Thoracic aorta (tissue), 2 donors: Measurements from ENCODE around the gene IRAK2. TPM values are rescaled to one million over a fixed set of nuclear protein-coding genes. Genes with fewer than 3 reads are reported as not detected.

Source experiments
- ATAC-seq: fragments of 150-250 bp; one replicate; pipeline ENCODE4 v1.8.0; 2017; ENCODE audit warnings: low read depth; ENCODE audit not compliant: insufficient number of reproducible peaks, low FRiP score
- DNase-seq: peaks from one replicate; pipeline ENCODE4 v3.0.0-alpha.2; 2020; ENCODE audit warnings: low spot score
- H3K27ac ChIP-seq, 2 donors: fragments of 200-600 bp; sonication (generic); 1 replicate in 1 of 2; 2 replicates in 1 of 2; pipeline ENCODE4 v1.5.1; 2016; ENCODE audit warnings: mild to moderate bottlenecking in 2 of 2, moderate library complexity in 2 of 2
- H3K27me3 ChIP-seq: fragments of 200-600 bp; sonication (generic); replicated peaks from 2 replicates; pipeline ENCODE4 v1.6.0; 2016; ENCODE audit warnings: mild to moderate bottlenecking; ENCODE audit not compliant: insufficient read depth
- H3K36me3 ChIP-seq: fragments of 200-600 bp; sonication (generic); one replicate; pipeline ENCODE4 v1.5.1; 2016
- H3K4me1 ChIP-seq, 2 donors: fragments of 200-600 bp; sonication (generic); 1 replicate in 1 of 2; 2 replicates in 1 of 2; pipeline versions ENCODE4 v1.5.1 to v1.6.0; 2016; ENCODE audit warnings: low read depth in 2 of 2, mild to moderate bottlenecking in 1 of 2; ENCODE audit not compliant: control insufficient read depth in 1 of 2
- H3K4me3 ChIP-seq: fragments of 200-600 bp; sonication (generic); 2 replicates; pipeline ENCODE4 v1.5.1; 2016; ENCODE audit warnings: mild to moderate bottlenecking
- H3K9me3 ChIP-seq: fragments of 200-600 bp; sonication (generic); 2 replicates; pipeline ENCODE4 v1.5.1; 2016
- total RNA-seq, 2 donors: library from RNA; depleted of rRNA; stranded (reverse); fragments of >200 nt; gene quantifications; one replicate each; pipeline versions ENCODE4 v1.1.0 to v1.2.3, GENCODE V29; 2016
- TF ChIP-seq, protein P1 (sequence below): fragments of 200-600 bp; sonication (generic); IDR thresholded peaks from one replicate; pipeline ENCODE4 v1.5.1; 2019; ENCODE audit warnings: antibody characterized with exemption

The IRAK2 gene
- total RNA-seq, 2 donors from 2014 or later: 5.7 to 13.8 TPM

DNA sequence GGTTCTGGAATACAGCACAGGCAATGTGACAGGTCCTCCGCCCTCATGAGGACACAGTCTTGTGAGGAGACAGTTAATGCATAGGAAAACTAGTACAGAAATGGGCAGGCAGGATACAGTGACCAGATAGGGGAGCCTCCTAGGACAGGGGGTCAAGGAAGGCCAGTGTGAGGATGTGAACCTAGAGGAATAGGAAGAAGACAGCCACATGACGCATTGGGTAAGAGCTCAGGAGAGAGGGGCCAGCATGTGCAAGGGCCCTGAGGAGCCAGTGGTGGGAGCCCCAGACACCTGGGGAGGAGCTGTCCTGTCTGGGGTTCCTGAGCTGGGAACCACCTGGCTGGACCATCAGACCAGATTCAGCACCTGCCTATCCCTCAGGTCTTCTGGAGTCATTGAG is 15.6 kb downstream of the IRAK2 start:
- no peak overlapping the region for H3K27ac ChIP-seq
- H3K4me3 ChIP-seq: no peak overlapping the region
- H3K4me1 ChIP-seq: no peaks in the 10 kb centered on the region
- no peaks in the 10 kb centered on the region for H3K27me3 ChIP-seq
- peaks cover 2% of the 10 kb centered on the region for H3K36me3 ChIP-seq
- no peak for DNase-seq
- ATAC-seq: no peak
- TF ChIP-seq, protein P1, sequence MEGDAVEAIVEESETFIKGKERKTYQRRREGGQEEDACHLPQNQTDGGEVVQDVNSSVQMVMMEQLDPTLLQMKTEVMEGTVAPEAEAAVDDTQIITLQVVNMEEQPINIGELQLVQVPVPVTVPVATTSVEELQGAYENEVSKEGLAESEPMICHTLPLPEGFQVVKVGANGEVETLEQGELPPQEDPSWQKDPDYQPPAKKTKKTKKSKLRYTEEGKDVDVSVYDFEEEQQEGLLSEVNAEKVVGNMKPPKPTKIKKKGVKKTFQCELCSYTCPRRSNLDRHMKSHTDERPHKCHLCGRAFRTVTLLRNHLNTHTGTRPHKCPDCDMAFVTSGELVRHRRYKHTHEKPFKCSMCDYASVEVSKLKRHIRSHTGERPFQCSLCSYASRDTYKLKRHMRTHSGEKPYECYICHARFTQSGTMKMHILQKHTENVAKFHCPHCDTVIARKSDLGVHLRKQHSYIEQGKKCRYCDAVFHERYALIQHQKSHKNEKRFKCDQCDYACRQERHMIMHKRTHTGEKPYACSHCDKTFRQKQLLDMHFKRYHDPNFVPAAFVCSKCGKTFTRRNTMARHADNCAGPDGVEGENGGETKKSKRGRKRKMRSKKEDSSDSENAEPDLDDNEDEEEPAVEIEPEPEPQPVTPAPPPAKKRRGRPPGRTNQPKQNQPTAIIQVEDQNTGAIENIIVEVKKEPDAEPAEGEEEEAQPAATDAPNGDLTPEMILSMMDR: no peak
- no peaks in the 10 kb centered on the region for H3K9me3 ChIP-seq

GRCh38 chr3:10180738-10181295 is 16.1 kb downstream of the IRAK2 start:
- TF ChIP-seq, protein P1: no peak
- no peak for DNase-seq
- H3K4me1 ChIP-seq: peaks cover 3% of the 10 kb centered on the region in 2 donors
- H3K36me3 ChIP-seq: peaks cover 2% of the 10 kb centered on the region
- H3K9me3 ChIP-seq: no peaks in the 10 kb centered on the region
- ATAC-seq: no peak
- H3K27ac ChIP-seq: no peak overlapping the region
- H3K4me3 ChIP-seq: no peak overlapping the region
- H3K27me3 ChIP-seq: no peaks in the 10 kb centered on the region

DNA sequence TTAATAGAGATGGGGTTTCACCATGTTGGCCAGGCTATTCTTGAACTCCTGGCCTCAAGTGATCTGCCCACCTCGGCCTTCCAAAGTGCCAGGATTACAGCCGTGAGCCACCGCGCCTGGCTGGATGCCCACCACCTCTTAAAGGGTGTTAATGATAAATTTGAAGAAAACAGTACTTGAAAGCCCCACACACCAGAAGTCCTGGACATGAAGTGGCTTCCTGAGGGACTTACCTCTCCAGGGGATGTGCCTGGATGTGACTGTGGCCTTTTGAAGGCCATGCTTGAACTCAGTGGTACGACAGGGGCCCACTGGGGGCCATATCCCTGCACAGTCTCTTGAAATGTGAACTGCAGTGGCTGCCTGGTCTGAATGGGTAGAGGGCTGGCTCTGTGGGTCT is 18.2 kb downstream of the IRAK2 start:
- TF ChIP-seq, protein P1: no peak
- no peak overlapping the region for H3K27ac ChIP-seq
- peaks cover 16 to 24% of the 10 kb centered on the region in 2 donors for H3K4me1 ChIP-seq
- DNase-seq (no peak), ATAC-seq (no peak)
- H3K27me3 ChIP-seq: no peaks in the 10 kb centered on the region
- H3K36me3 ChIP-seq: peaks cover 2% of the 10 kb centered on the region
- no peaks in the 10 kb centered on the region for H3K9me3 ChIP-seq
- H3K4me3 ChIP-seq: no peak overlapping the region

DNA sequence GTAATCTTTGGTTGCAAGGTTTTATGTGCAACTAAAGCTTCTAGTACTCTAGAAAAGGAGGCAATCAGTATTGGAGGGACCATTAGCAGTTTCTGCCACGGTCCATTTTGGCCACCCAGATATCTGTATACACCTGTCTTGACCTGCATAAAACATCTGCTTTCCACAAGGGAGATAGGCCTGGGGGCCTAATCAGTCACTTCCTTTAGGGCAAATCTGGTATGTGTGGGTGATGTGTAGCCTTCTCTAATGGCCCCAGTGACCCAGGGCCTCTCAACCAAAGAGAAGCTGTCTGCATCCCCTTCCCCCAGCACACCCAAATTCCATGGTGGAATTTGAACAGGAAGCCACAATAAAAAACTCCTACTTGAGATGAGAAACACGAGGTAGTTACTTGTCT is 19.5 kb downstream of the IRAK2 start:
- H3K4me3 ChIP-seq: no peak overlapping the region
- no peaks in the 10 kb centered on the region for H3K27me3 ChIP-seq
- DNase-seq (no peak), ATAC-seq (no peak)
- no peaks in the 10 kb centered on the region for H3K9me3 ChIP-seq
- TF ChIP-seq, protein P1: no peak
- H3K4me1 ChIP-seq: peaks cover 25 to 35% of the 10 kb centered on the region in 2 donors
- H3K27ac ChIP-seq: no peak overlapping the region
- no peaks in the 10 kb centered on the region for H3K36me3 ChIP-seq

- Histone ChIP-seq H3K4me1 (peaks cover 39 to 52% of the 10 kb centered on the region in 2 donors), H3K27ac (peak overlapping the region; percentile 82 to 84), H3K36me3 (no peaks in the 10 kb centered on the region), H3K27me3 (no peaks in the 10 kb centered on the region), H3K9me3 (no peaks in the 10 kb centered on the region), H3K4me3 (no peak overlapping the region)
- TF ChIP-seq, protein P1: no peak
- ATAC-seq (no peak), DNase-seq (no peak)
Observed at GRCh38 chr3:10185804-10186762, 21.4 kb downstream of the IRAK2 start.
